Activated CD4-positive, alpha-beta T cell treated with anti-CD3 and anti-CD28 coated beads, Interleukin-2, Interleukin-6, amounts not matched to agents 100 ng/mL and 50 ng/mL, durations not matched to agents 16 hours and 8 hours (primary cell): ENCODE results near the gene MYZAP.

Experiments used
- DNase-seq: peaks from one replicate; pipeline ENCODE4 v3.0.0-alpha.2; 2020

MYZAP gene

GRCh38 chr15:57591822-57592367, at the start of gene MYZAP:
TSS of gene MYZAP (plus strand) at chr15:57591904. CDS start at chr15:57592035, 131 bp downstream.
- peak; percentile 38 for DNase-seq

GRCh38 chr15:57542505-57542817, 49.2 kb upstream of the MYZAP start:
- no peak for DNase-seq

- no peak for DNase-seq
Observed at GRCh38 chr15:57544848-57545480, 46.7 kb upstream of the MYZAP start.

GRCh38 chr15:57545995-57546394, 45.7 kb upstream of the MYZAP start:
- DNase-seq, result no peak

- no peak for DNase-seq
Observed at GRCh38 chr15:57547243-57547755, 44.4 kb upstream of the MYZAP start.

- no peak for DNase-seq
Observed at GRCh38 chr15:57548351-57548750, 43.4 kb upstream of the MYZAP start.

GRCh38 chr15:57548835-57549234, 42.9 kb upstream of the MYZAP start:
- DNase-seq, result no peak

- DNase-seq, result no peak
Observed at GRCh38 chr15:57549935-57550334, 41.8 kb upstream of the MYZAP start.

GRCh38 chr15:57550640-57551039, 41.1 kb upstream of the MYZAP start:
- DNase-seq, result no peak

GRCh38 chr15:57551715-57552677, 39.7 kb upstream of the MYZAP start:
- DNase-seq, result no peak

GRCh38 chr15:57552678-57553334, 38.9 kb upstream of the MYZAP start:
- no peak for DNase-seq

GRCh38 chr15:57553526-57553925, 38.2 kb upstream of the MYZAP start:
- DNase-seq, result no peak

GRCh38 chr15:57554063-57554811, 37.5 kb upstream of the MYZAP start:
- no peak for DNase-seq

GRCh38 chr15:57554812-57555179, 36.9 kb upstream of the MYZAP start:
- DNase-seq, result no peak

- no peak for DNase-seq
Observed at GRCh38 chr15:57555270-57555669, 36.4 kb upstream of the MYZAP start.

- DNase-seq, result no peak
Observed at GRCh38 chr15:57556040-57556439, 35.7 kb upstream of the MYZAP start.

- no peak for DNase-seq
Observed at GRCh38 chr15:57557267-57557666, 34.4 kb upstream of the MYZAP start.

GRCh38 chr15:57557810-57558209, 33.9 kb upstream of the MYZAP start:
- no peak for DNase-seq

- peak; percentile 81 for DNase-seq
Observed at GRCh38 chr15:57559875-57560274, 31.8 kb upstream of the MYZAP start.

GRCh38 chr15:57561041-57561711, 30.5 kb upstream of the MYZAP start:
- DNase-seq, result peak; percentile 85

- DNase-seq, result no peak
Observed at GRCh38 chr15:57562196-57562769, 29.4 kb upstream of the MYZAP start.

GRCh38 chr15:57563416-57563815, 28.3 kb upstream of the MYZAP start:
- DNase-seq, result peak; percentile 24
